H1 (cell line): ENCODE data around the gene WDR27. TPM values are rescaled to one million over a fixed set of nuclear protein-coding genes. Genes with fewer than 3 reads are reported as not detected.
A peak's percentile ranks its signal among the peaks of the same experiment; 100 is the strongest.

Experiments used
- CTCF ChIA-PET: fragments of 300-600 bp; sonication (Branson Sonifier 250); formaldehyde crosslinking; loops from one replicate; lab custom pipeline; 2021; ENCODE audit not compliant: partially characterized antibody; lab: Charles Lee
- POLR2A ChIA-PET: fragments of 300-600 bp; sonication (Branson Sonifier 250); formaldehyde crosslinking; loops from one replicate; lab custom pipeline; 2021; ENCODE audit warnings: inconsistent platforms; ENCODE audit not compliant: partially characterized antibody; lab: Charles Lee
- DNase-seq, 2 experiments: peaks; one replicate each; pipeline versions ENCODE4 v3.0.0 to v3.0.0-alpha.2; 2010 to 2022; ENCODE audit warnings: low spot score in 2 of 2, low read depth in 1 of 2, mixed read lengths in 1 of 2
- FAIRE-seq: peaks from 2 replicates; lab custom pipeline; 2011; peaks lifted over from hg19 to GRCh38; lab: Jason Lieb, UNC
- H2AFZ ChIP-seq: 2 replicates; pipeline ENCODE4 v1.8.1; 2012; ENCODE audit warnings: low read length, inconsistent platforms
- H2AK5ac ChIP-seq: 2 replicates; pipeline ENCODE4 v1.6.1; 2013; ENCODE audit warnings: low read depth, low read length
- H2BK120ac ChIP-seq: replicated peaks from 2 replicates; pipeline ENCODE3; 2013; ENCODE audit warnings: low read depth, low read length, inconsistent platforms
- H2BK12ac ChIP-seq: 2 replicates; pipeline ENCODE4 v1.6.1; 2013; ENCODE audit warnings: low read depth, low read length
- H2BK15ac ChIP-seq: 2 replicates; pipeline ENCODE4 v1.6.1; 2013; ENCODE audit warnings: low read length
- H2BK20ac ChIP-seq: 2 replicates; pipeline ENCODE4 v1.6.1; 2013; ENCODE audit warnings: low read length
- H2BK5ac ChIP-seq: 2 replicates; pipeline ENCODE4 v1.6.1; 2013; ENCODE audit warnings: low read depth, low read length
- H3K14ac ChIP-seq: 2 replicates; pipeline ENCODE4 v1.6.1; 2013; ENCODE audit warnings: inconsistent platforms; ENCODE audit not compliant: insufficient read length
- H3K18ac ChIP-seq: 2 replicates; pipeline ENCODE4 v1.6.1; 2013; ENCODE audit warnings: low read length; ENCODE audit errors: extremely low read depth
- H3K23ac ChIP-seq: 2 replicates; pipeline ENCODE4 v1.6.1; 2013; ENCODE audit warnings: inconsistent platforms; ENCODE audit not compliant: insufficient read length
- H3K23me2 ChIP-seq: 2 replicates; pipeline ENCODE4 v1.6.1; 2013; ENCODE audit warnings: low read depth, low read length
- H3K27ac ChIP-seq: 2 replicates; pipeline ENCODE4 v1.6.1; 2011; ENCODE audit warnings: low read depth, low read length, inconsistent platforms
- H3K27me3 ChIP-seq, 4 experiments: replicated peaks in 1 of 4; 1 replicate in 1 of 4; 2 replicates in 3 of 4; pipeline versions ENCODE4 v1.6.1 to v1.8.1; 2011 to 2013; ENCODE audit warnings: low read length in 3 of 4, mild to moderate bottlenecking in 3 of 4, inconsistent platforms in 2 of 4, mixed read lengths in 2 of 4, moderate library complexity in 1 of 4; ENCODE audit not compliant: control insufficient read depth in 3 of 4, insufficient read depth in 3 of 4; ENCODE audit errors: extremely low read depth in 1 of 4
- H3K36me3 ChIP-seq, 4 experiments: 2 replicates each; pipeline versions ENCODE4 v1.6.1 to v1.8.1; 2011 to 2013; ENCODE audit warnings: mild to moderate bottlenecking in 4 of 4, low read length in 3 of 4, moderate library complexity in 2 of 4, control low read depth in 1 of 4, inconsistent platforms in 1 of 4; ENCODE audit not compliant: insufficient read depth in 4 of 4, control insufficient read depth in 2 of 4
- H3K4ac ChIP-seq: replicated peaks from 2 replicates; pipeline ENCODE3; 2013; ENCODE audit warnings: low read length, low read depth, mixed read lengths, inconsistent platforms; ENCODE audit not compliant: insufficient read length
- H3K4me1 ChIP-seq, 4 experiments: replicated peaks in 1 of 4; 1 replicate in 1 of 4; 2 replicates in 3 of 4; pipeline versions ENCODE4 v1.6.1 to v1.8.1; 2011 to 2013; ENCODE audit warnings: low read length in 3 of 4, inconsistent platforms in 2 of 4, mixed read lengths in 1 of 4; ENCODE audit not compliant: insufficient read depth in 4 of 4, control insufficient read depth in 3 of 4
- H3K4me2 ChIP-seq, 2 experiments: 2 replicates each; pipeline versions ENCODE4 v1.6.1 to v1.8.1; 2011 to 2013; ENCODE audit warnings: low read depth in 2 of 2, low read length in 2 of 2, control low read depth in 1 of 2, inconsistent platforms in 1 of 2, mild to moderate bottlenecking in 1 of 2; ENCODE audit not compliant: insufficient read depth in 1 of 2
- H3K4me3 ChIP-seq, 4 experiments: fragments of 200-600, 300-600 bp in 1 of 4; sonication (generic), shearing (Covaris generic), sonication (Bioruptor Twin) in 1 of 4; 2 replicates each; pipeline versions ENCODE4 v1.5.1 to v1.8.1; 2011 to 2016; ENCODE audit warnings: low read length in 4 of 4, low read depth in 3 of 4, control low read depth in 2 of 4, inconsistent platforms in 2 of 4, mild to moderate bottlenecking in 2 of 4, mixed read lengths in 1 of 4, moderate library complexity in 1 of 4; ENCODE audit not compliant: insufficient read depth in 2 of 4; ENCODE audit errors: extremely low read depth in 1 of 4
- H3K56ac ChIP-seq: replicated peaks from 2 replicates; pipeline ENCODE3; 2013; ENCODE audit warnings: low read depth, mild to moderate bottlenecking, mixed read lengths, low read length, inconsistent platforms; ENCODE audit not compliant: insufficient read length
- H3K79me1 ChIP-seq: 2 replicates; pipeline ENCODE4 v1.6.1; 2013; ENCODE audit warnings: low read depth, low read length, control low read depth
- H3K79me2 ChIP-seq, 2 experiments: 2 replicates each; pipeline versions ENCODE4 v1.6.1 to v1.8.1; 2012 to 2013; ENCODE audit warnings: low read length in 2 of 2, mild to moderate bottlenecking in 2 of 2, inconsistent platforms in 1 of 2; ENCODE audit not compliant: insufficient read depth in 2 of 2, control insufficient read depth in 1 of 2
- H3K9ac ChIP-seq, 4 experiments: replicated peaks in 1 of 4; 1 replicate in 1 of 4; 2 replicates in 3 of 4; pipeline versions ENCODE4 v1.6.1 to v1.8.1; 2011 to 2013; ENCODE audit warnings: low read depth in 3 of 4, low read length in 3 of 4, control low read depth in 2 of 4, mild to moderate bottlenecking in 2 of 4, moderate library complexity in 2 of 4, inconsistent platforms in 1 of 4; ENCODE audit errors: extremely low read depth in 1 of 4
- H3K9me3 ChIP-seq, 2 experiments: 2 replicates each; pipeline versions ENCODE4 v1.6.1 to v1.8.1; 2012 to 2013; ENCODE audit warnings: mild to moderate bottlenecking in 2 of 2, moderate library complexity in 2 of 2, control low read depth in 1 of 2, inconsistent platforms in 1 of 2, low read depth in 1 of 2, low read length in 1 of 2, mixed read lengths in 1 of 2; ENCODE audit not compliant: insufficient read depth in 2 of 2
- H4K20me1 ChIP-seq, 2 experiments: replicated peaks in 1 of 2; 2 replicates each; pipeline versions ENCODE3 to v1.8.1; 2011 to 2013; ENCODE audit warnings: inconsistent platforms in 2 of 2, low read length in 2 of 2, mild to moderate bottlenecking in 1 of 2; ENCODE audit not compliant: insufficient read depth in 2 of 2, control insufficient read depth in 1 of 2
- H4K5ac ChIP-seq: 2 replicates; pipeline ENCODE4 v1.6.1; 2013; ENCODE audit warnings: low read length, low read depth, mixed read lengths, inconsistent platforms; ENCODE audit not compliant: insufficient read length
- H4K8ac ChIP-seq: 2 replicates; pipeline ENCODE4 v1.8.0; 2013; ENCODE audit warnings: mild to moderate bottlenecking, moderate library complexity, low read length, inconsistent platforms; ENCODE audit not compliant: insufficient read depth; ENCODE audit errors: extremely low read depth
- H4K91ac ChIP-seq: replicated peaks from 2 replicates; pipeline ENCODE3; 2013; ENCODE audit warnings: low read length, mixed read lengths, inconsistent platforms; ENCODE audit not compliant: insufficient read length
- CTCF ChIP-seq, 3 experiments: IDR thresholded peaks; 1 replicate in 2 of 3; 2 replicates in 1 of 3; pipeline versions ENCODE4 v1.5.1 to v1.6.1; 2011; ENCODE audit warnings: low read length in 3 of 3, mild to moderate bottlenecking in 3 of 3, inconsistent platforms in 2 of 3, low read depth in 1 of 3, moderate library complexity in 1 of 3; ENCODE audit not compliant: insufficient read depth in 1 of 3; ENCODE audit errors: control extremely low read depth in 1 of 3
- RNF2 ChIP-seq: fragments of 200-900, 300-1000 bp; sonication (generic); IDR thresholded peaks from 2 replicates; pipeline ENCODE4 v1.7.1; 2016; ENCODE audit warnings: borderline replicate concordance, low read depth, mild to moderate bottlenecking, antibody characterized with exemption, low read length; ENCODE audit not compliant: poor library complexity, severe bottlenecking; ENCODE audit errors: missing control alignments
- WGBS, 2 experiments: shearing (Covaris generic) in 1 of 2; methylation state at CpG; one replicate each; pipeline versions ENCODE4 v1.1.6 to v1.1.7; 2013 to 2015; ENCODE audit warnings: low lambda C conversion rate in 2 of 2, mixed read lengths in 2 of 2, inconsistent platforms in 1 of 2, low coverage in 1 of 2, missing lambda C conversion rate in 1 of 2; ENCODE audit not compliant: insufficient replicate concordance in 2 of 2, insufficient coverage in 1 of 2, insufficient read length in 1 of 2; ENCODE audit errors: extremely low coverage in 1 of 2, missing lambda C conversion rate in 1 of 2; 5-methylcytosine and 5-hydroxymethylcytosine counted together
- polyA plus RNA-seq, 7 experiments: library from polyadenylated mRNA; depleted of rRNA in 3 of 7; stranded (reverse) in 5 of 7; unstranded in 2 of 7; fragments of >200 nt in 5 of 7; fragments of 200-250 nt in 2 of 7; gene quantifications; 1 replicate in 5 of 7; 2 replicates in 1 of 7; 4 replicates in 1 of 7; pipeline versions ENCODE4 v1.2.1 to v1.2.3, GENCODE V29; 2011 to 2013; ENCODE audit warnings: missing spikeins in 2 of 7, mixed read lengths in 2 of 7
- total RNA-seq: library from RNA; stranded (reverse); fragmentation: NEBNext Ultra II Directional; extraction: Animal tissue kit (Norgen Biotek cat#: 25700); gene quantifications from 2 replicates; pipeline ENCODE4 v1.2.1, GENCODE V29; 2021

Gene WDR27
- total and polyA plus RNA-seq, 2 of the 8 experiments (the other 6 are each of a cell fraction or from before 2014, with no cell fraction given), result 53.6 to 68.6 TPM

DNA sequence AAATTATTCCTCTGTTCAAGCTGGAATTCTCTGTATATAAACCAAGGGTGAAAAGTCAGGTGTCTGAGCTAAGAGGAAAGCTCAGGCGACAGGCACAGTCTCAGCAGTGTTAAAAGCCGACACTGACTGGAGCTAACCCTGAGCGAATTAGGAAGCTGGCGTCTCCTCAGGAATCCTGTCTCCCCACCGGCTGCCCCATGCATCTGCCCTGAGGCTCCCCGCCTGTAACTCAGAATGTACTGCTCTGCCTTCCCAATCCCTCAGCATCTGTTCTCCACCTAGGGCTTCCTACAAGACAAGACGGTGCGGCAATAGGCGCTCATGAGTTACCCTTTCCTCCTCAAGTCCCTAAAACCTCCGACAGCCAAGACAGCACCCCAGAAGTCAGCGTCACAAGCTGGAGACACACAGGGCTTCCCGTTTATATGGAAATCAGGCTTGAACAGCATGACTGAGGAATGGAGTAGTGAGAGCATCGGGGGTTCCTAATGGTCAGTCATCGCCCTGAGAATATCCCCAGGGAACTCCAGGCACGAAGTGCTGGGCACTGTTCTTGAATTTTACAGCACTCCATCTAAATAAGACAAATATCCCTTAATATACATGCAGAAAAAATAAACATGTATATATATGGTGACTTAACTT is 33.5 kb downstream of the WDR27 start:
- H3K14ac ChIP-seq, result no peak overlapping the region
- no peak overlapping the region for H2BK12ac ChIP-seq
- no peak overlapping the region for H3K9ac ChIP-seq
- H3K27ac ChIP-seq, result no peak overlapping the region
- no peak overlapping the region for H2AFZ ChIP-seq
- no peak overlapping the region for H2BK120ac ChIP-seq
- H3K4me3 ChIP-seq, result no peak overlapping the region
- TF ChIP-seq RNF2, result no peak
- TF ChIP-seq CTCF (IDR thresholded peaks at IDR 0.05; ENCODE audit: control extremely low read depth in 1 of 3, insufficient read depth in 1 of 3, low read depth in 1 of 3, low read length in 3 of 3), result no peak
- no peaks in the 10 kb centered on the region for H3K4me1 ChIP-seq
- H3K27me3 ChIP-seq, result no peaks in the 10 kb centered on the region
- 82% methylated on average over 15 of the region's 15 CpGs; no CpG with 5 or more reads in 1 of the 2 experiments for WGBS, 2 experiments
- no peak overlapping the region for H2BK20ac ChIP-seq
- H3K23me2 ChIP-seq, result no peaks in the 10 kb centered on the region
- no peak overlapping the region for H4K5ac ChIP-seq
- peaks cover 11 to 15% of the 10 kb centered on the region in 2 experiments for H4K20me1 ChIP-seq
- FAIRE-seq (no peak), DNase-seq (peak in 1 of 2 experiments; percentile 41)
- H3K4ac ChIP-seq, result no peak overlapping the region
- H3K18ac ChIP-seq, result no peak overlapping the region
- no peak overlapping the region for H3K4me2 ChIP-seq
- no peak overlapping the region for H4K91ac ChIP-seq
- no peak overlapping the region for H2AK5ac ChIP-seq
- H2BK5ac ChIP-seq, result no peak overlapping the region
- no peak overlapping the region for H2BK15ac ChIP-seq
- no peak overlapping the region; the same call in 1 of the 2 replicates for H4K8ac ChIP-seq
- POLR2A ChIA-PET, result no interaction called here
- peaks cover 9% of the 10 kb centered on the region for H3K79me1 ChIP-seq
- H3K56ac ChIP-seq, result no peak overlapping the region
- no peaks in the 10 kb centered on the region for H3K9me3 ChIP-seq
- CTCF ChIA-PET, result interaction anchor here (0.5 to 1.2 kb wide), 2 partner anchors 96 to 775 kb away, joined by 3 read pairs; no protein-coding TSS in a partner anchor
- peaks cover 14 to 67% (median 44%) of the 10 kb centered on the region in 4 experiments for H3K36me3 ChIP-seq
- H3K23ac ChIP-seq, result no peak overlapping the region
- H3K79me2 ChIP-seq, result no peaks in the 10 kb centered on the region
